ENCODE results near the gene NR2F6.

NR2F6 gene

GRCh38 chr19:17200408-17201079 is 45.2 kb downstream of the NR2F6 start:
- Histone ChIP-seq H3K4me3 (ENCODE audit: low read depth, low read length) (no peak overlapping the region), H3K27me3 (ENCODE audit: control insufficient read depth, insufficient read depth, low read length) (no peaks in the 10 kb centered on the region), H3K27ac (no peak overlapping the region), H3K36me3 (ENCODE audit: control insufficient read depth, insufficient read depth, low read length) (no peaks in the 10 kb centered on the region), H3K4me1 (no peaks in the 10 kb centered on the region), H3K9ac (no peak overlapping the region), H3K9me3 (ENCODE audit: control insufficient read depth, low read length) (no peaks in the 10 kb centered on the region), H3K4me2 (ENCODE audit: low read length) (no peak overlapping the region), H3K79me2 (no peaks in the 10 kb centered on the region), H2AFZ (no peak overlapping the region)
- no peak for TF ChIP-seq CTCF (IDR thresholded peaks at IDR 0.05)

GRCh38 chr19:17197666-17198065 is 48.1 kb downstream of the NR2F6 start:
- no peak overlapping the region for H3K4me2 ChIP-seq (ENCODE audit: low read length)
- H3K4me1 ChIP-seq: no peaks in the 10 kb centered on the region
- no peaks in the 10 kb centered on the region for H3K79me2 ChIP-seq
- no peaks in the 10 kb centered on the region for H3K9me3 ChIP-seq (ENCODE audit: control insufficient read depth, low read length)
- H3K4me3 ChIP-seq (ENCODE audit: low read depth, low read length): no peak overlapping the region
- no peak overlapping the region for H3K9ac ChIP-seq
- no peak overlapping the region for H2AFZ ChIP-seq
- no peak for TF ChIP-seq CTCF (IDR thresholded peaks at IDR 0.05)
- no peaks in the 10 kb centered on the region for H3K27me3 ChIP-seq (ENCODE audit: control insufficient read depth, insufficient read depth, low read length)
- H3K27ac ChIP-seq: no peak overlapping the region
- H3K36me3 ChIP-seq (ENCODE audit: control insufficient read depth, insufficient read depth, low read length): no peaks in the 10 kb centered on the region

GRCh38 chr19:17196610-17197009 is 49.1 kb downstream of the NR2F6 start:
- H3K36me3 ChIP-seq (ENCODE audit: control insufficient read depth, insufficient read depth, low read length): no peaks in the 10 kb centered on the region
- no peaks in the 10 kb centered on the region for H3K27me3 ChIP-seq (ENCODE audit: control insufficient read depth, insufficient read depth, low read length)
- H2AFZ ChIP-seq: no peak overlapping the region
- no peaks in the 10 kb centered on the region for H3K9me3 ChIP-seq (ENCODE audit: control insufficient read depth, low read length)
- no peak overlapping the region for H3K9ac ChIP-seq
- no peak for TF ChIP-seq CTCF (IDR thresholded peaks at IDR 0.05)
- H3K4me3 ChIP-seq (ENCODE audit: low read depth, low read length): no peak overlapping the region
- no peaks in the 10 kb centered on the region for H3K4me1 ChIP-seq
- H3K4me2 ChIP-seq (ENCODE audit: low read length): no peak overlapping the region
- no peak overlapping the region for H3K27ac ChIP-seq
- H3K79me2 ChIP-seq: no peaks in the 10 kb centered on the region

- H3K79me2 ChIP-seq: no peaks in the 10 kb centered on the region
- no peaks in the 10 kb centered on the region for H3K9me3 ChIP-seq (ENCODE audit: control insufficient read depth, low read length)
- no peak overlapping the region for H3K4me2 ChIP-seq (ENCODE audit: low read length)
- no peak overlapping the region for H2AFZ ChIP-seq
- H3K4me1 ChIP-seq: no peaks in the 10 kb centered on the region
- no peak overlapping the region for H3K9ac ChIP-seq
- no peak overlapping the region for H3K27ac ChIP-seq
- TF ChIP-seq CTCF (IDR thresholded peaks at IDR 0.05): no peak
- H3K27me3 ChIP-seq (ENCODE audit: control insufficient read depth, insufficient read depth, low read length): no peaks in the 10 kb centered on the region
- H3K36me3 ChIP-seq (ENCODE audit: control insufficient read depth, insufficient read depth, low read length): no peaks in the 10 kb centered on the region
- no peak overlapping the region for H3K4me3 ChIP-seq (ENCODE audit: low read depth, low read length)
Measured at GRCh38 chr19:17195106-17195505, 50.6 kb downstream of the NR2F6 start.

GRCh38 chr19:17194608-17195007 is 51.1 kb downstream of the NR2F6 start:
- H3K4me3 ChIP-seq (ENCODE audit: low read depth, low read length): no peak overlapping the region
- H3K4me1 ChIP-seq: no peaks in the 10 kb centered on the region
- H3K4me2 ChIP-seq (ENCODE audit: low read length): no peak overlapping the region
- H3K79me2 ChIP-seq: no peaks in the 10 kb centered on the region
- H2AFZ ChIP-seq: no peak overlapping the region
- H3K9me3 ChIP-seq (ENCODE audit: control insufficient read depth, low read length): no peaks in the 10 kb centered on the region
- no peak overlapping the region for H3K27ac ChIP-seq
- no peaks in the 10 kb centered on the region for H3K27me3 ChIP-seq (ENCODE audit: control insufficient read depth, insufficient read depth, low read length)
- H3K9ac ChIP-seq: no peak overlapping the region
- no peaks in the 10 kb centered on the region for H3K36me3 ChIP-seq (ENCODE audit: control insufficient read depth, insufficient read depth, low read length)
- no peak for TF ChIP-seq CTCF (IDR thresholded peaks at IDR 0.05)
